Activated T-helper 1 cell treated with anti-CD3 and anti-CD28 coated beads, Interleukin-12 subunit alpha, Interleukin-12 subunit beta, Interleukin-2, Interleukin-4 antibody, amounts not matched to agents 30 ng/mL and 10 ng/mL and 1 ng/mL, durations not matched to agents 14 hours and 24 hours and 36 hours (primary cell): ENCODE data around the gene CTU2. TPM values are rescaled to one million over a fixed set of nuclear protein-coding genes. Genes with fewer than 3 reads are reported as not detected.

Source experiments
- DNase-seq: peaks from one replicate; pipeline ENCODE4 v3.0.0; 2021; ENCODE audit warnings: low spot score
- H3K27ac Mint-ChIP-seq: one replicate; pipeline ENCODE4 v1.8.0; 2021; ENCODE audit warnings: mild to moderate bottlenecking, mixed read lengths
- H3K27me3 Mint-ChIP-seq: one replicate; pipeline ENCODE4 v1.8.0; 2022; ENCODE audit warnings: mild to moderate bottlenecking, moderate library complexity, mixed read lengths; ENCODE audit not compliant: insufficient read depth
- H3K36me3 Mint-ChIP-seq: one replicate; pipeline ENCODE4 v1.8.0; 2021; ENCODE audit warnings: low read depth, mixed read lengths
- H3K4me1 Mint-ChIP-seq: one replicate; pipeline ENCODE4 v1.8.0; 2021; ENCODE audit warnings: low read depth, mixed read lengths
- H3K4me3 Mint-ChIP-seq: one replicate; pipeline ENCODE4 v1.8.0; 2021; ENCODE audit warnings: mild to moderate bottlenecking, moderate library complexity, mixed read lengths
- H3K9me3 Mint-ChIP-seq: one replicate; pipeline ENCODE4 v1.8.0; 2021; ENCODE audit warnings: mixed read lengths
- intact Hi-C: fragments of 100-400 bp; cut with micrococcal nuclease; formaldehyde crosslinking; loops from one replicate; pipeline ENCODE4 v1.15.1; 2024
- total RNA-seq: library from RNA; stranded (reverse); gene quantifications from 2 replicates; pipeline ENCODE4 v1.2.3, GENCODE V29; 2022

CTU2 gene
- total RNA-seq, 1 donor from 2014 or later, result 74.7 TPM

- H3K4me3 Mint-ChIP-seq, result peak overlapping the region; percentile 80
- intact Hi-C loops, result loop anchor here (1.0 kb wide), 3 partner anchors 15 to 35 kb away; partner anchors contain the start of genes CYBA and MVD
- peaks cover 3% of the 10 kb centered on the region for H3K27me3 Mint-ChIP-seq
- H3K9me3 Mint-ChIP-seq, result no peaks in the 10 kb centered on the region
- no peak for DNase-seq
- H3K36me3 Mint-ChIP-seq, result peaks cover 1% of the 10 kb centered on the region
- no peak overlapping the region for H3K27ac Mint-ChIP-seq
- peaks cover 46% of the 10 kb centered on the region for H3K4me1 Mint-ChIP-seq
Measured at GRCh38 chr16:88686062-88686438, 20.3 kb upstream of the CTU2 start.

GRCh38 chr16:88686439-88687253 is 19.7 kb upstream of the CTU2 start, which contains the start of gene SNAI3:
SNAI3 (minus strand) TSS chr16:88686507; CDS start chr16:88686406, 101 bp downstream.
- intact Hi-C loops, result loop anchor here (1.0 kb wide), 3 partner anchors 15 to 35 kb away; partner anchors contain the start of genes CYBA and MVD
- peaks cover 46% of the 10 kb centered on the region for H3K4me1 Mint-ChIP-seq
- no peak within 1 kb of the TSS for H3K27ac Mint-ChIP-seq
- peaks cover 3% of the 10 kb centered on the region for H3K27me3 Mint-ChIP-seq
- H3K36me3 Mint-ChIP-seq, result peaks cover 1% of the 10 kb centered on the region
- H3K4me3 Mint-ChIP-seq, result peak within 1 kb of the TSS; percentile 80
- no peaks in the 10 kb centered on the region for H3K9me3 Mint-ChIP-seq
- DNase-seq, result peak; percentile 87

- intact Hi-C loops, result no loop called here
- peaks cover 3% of the 10 kb centered on the region for H3K27me3 Mint-ChIP-seq
- DNase-seq, result no peak
- peaks cover 46% of the 10 kb centered on the region for H3K4me1 Mint-ChIP-seq
- peaks cover 1% of the 10 kb centered on the region for H3K36me3 Mint-ChIP-seq
- no peaks in the 10 kb centered on the region for H3K9me3 Mint-ChIP-seq
- H3K27ac Mint-ChIP-seq, result no peak overlapping the region
- no peak overlapping the region for H3K4me3 Mint-ChIP-seq
Measured at GRCh38 chr16:88687254-88687576, 19.1 kb upstream of the CTU2 start.

GRCh38 chr16:88687676-88688012 is 18.7 kb upstream of the CTU2 start:
- no peak for DNase-seq
- peaks cover 46% of the 10 kb centered on the region for H3K4me1 Mint-ChIP-seq
- no peak overlapping the region for H3K27ac Mint-ChIP-seq
- H3K4me3 Mint-ChIP-seq, result no peak overlapping the region
- intact Hi-C loops, result no loop called here
- H3K36me3 Mint-ChIP-seq, result peaks cover 1% of the 10 kb centered on the region
- H3K9me3 Mint-ChIP-seq, result no peaks in the 10 kb centered on the region
- peaks cover 3% of the 10 kb centered on the region for H3K27me3 Mint-ChIP-seq

- peaks cover 1% of the 10 kb centered on the region for H3K36me3 Mint-ChIP-seq
- H3K9me3 Mint-ChIP-seq, result no peaks in the 10 kb centered on the region
- DNase-seq, result no peak
- intact Hi-C loops, result no loop called here
- peaks cover 50% of the 10 kb centered on the region for H3K4me1 Mint-ChIP-seq
- no peak overlapping the region for H3K27ac Mint-ChIP-seq
- H3K4me3 Mint-ChIP-seq, result no peak overlapping the region
- peaks cover 3% of the 10 kb centered on the region for H3K27me3 Mint-ChIP-seq
Measured at GRCh38 chr16:88688013-88688778, 18.1 kb upstream of the CTU2 start.

- peaks cover 2% of the 10 kb centered on the region for H3K36me3 Mint-ChIP-seq
- peak overlapping the region; percentile 46 for H3K4me3 Mint-ChIP-seq
- no peaks in the 10 kb centered on the region for H3K9me3 Mint-ChIP-seq
- peak overlapping the region; percentile 72 for H3K27ac Mint-ChIP-seq
- intact Hi-C loops, result no loop called here
- no peak for DNase-seq
- peaks cover 38% of the 10 kb centered on the region for H3K4me1 Mint-ChIP-seq
- no peaks in the 10 kb centered on the region for H3K27me3 Mint-ChIP-seq
Measured at GRCh38 chr16:88690341-88691128, 15.8 kb upstream of the CTU2 start.

- no peaks in the 10 kb centered on the region for H3K27me3 Mint-ChIP-seq
- no peak for DNase-seq
- peak overlapping the region; percentile 72 for H3K27ac Mint-ChIP-seq
- intact Hi-C loops, result no loop called here
- no peaks in the 10 kb centered on the region for H3K9me3 Mint-ChIP-seq
- peaks cover 2% of the 10 kb centered on the region for H3K36me3 Mint-ChIP-seq
- peaks cover 38% of the 10 kb centered on the region for H3K4me1 Mint-ChIP-seq
- peak overlapping the region; percentile 46 for H3K4me3 Mint-ChIP-seq
Measured at GRCh38 chr16:88691129-88691813, 15.0 kb upstream of the CTU2 start.

GRCh38 chr16:88691924-88692560 is 14.3 kb upstream of the CTU2 start:
- peak overlapping the region; percentile 15 for H3K4me3 Mint-ChIP-seq
- intact Hi-C loops, result no loop called here
- peaks cover 38% of the 10 kb centered on the region for H3K4me1 Mint-ChIP-seq
- H3K36me3 Mint-ChIP-seq, result peaks cover 3% of the 10 kb centered on the region
- peak; percentile 51 for DNase-seq
- no peaks in the 10 kb centered on the region for H3K9me3 Mint-ChIP-seq
- H3K27me3 Mint-ChIP-seq, result no peaks in the 10 kb centered on the region
- H3K27ac Mint-ChIP-seq, result peak overlapping the region; percentile 80

GRCh38 chr16:88692861-88693260 is 13.4 kb upstream of the CTU2 start:
- intact Hi-C loops, result no loop called here
- H3K4me1 Mint-ChIP-seq, result peaks cover 35% of the 10 kb centered on the region
- peaks cover 7% of the 10 kb centered on the region for H3K36me3 Mint-ChIP-seq
- no peak for DNase-seq
- H3K27ac Mint-ChIP-seq, result no peak overlapping the region
- H3K27me3 Mint-ChIP-seq, result no peaks in the 10 kb centered on the region
- H3K4me3 Mint-ChIP-seq, result no peak overlapping the region
- H3K9me3 Mint-ChIP-seq, result no peaks in the 10 kb centered on the region

GRCh38 chr16:88693420-88694177 is 12.7 kb upstream of the CTU2 start:
- H3K36me3 Mint-ChIP-seq, result peaks cover 10% of the 10 kb centered on the region
- intact Hi-C loops, result no loop called here
- DNase-seq, result no peak
- H3K4me3 Mint-ChIP-seq, result no peak overlapping the region
- no peak overlapping the region for H3K27ac Mint-ChIP-seq
- peaks cover 32% of the 10 kb centered on the region for H3K4me1 Mint-ChIP-seq
- no peaks in the 10 kb centered on the region for H3K27me3 Mint-ChIP-seq
- no peaks in the 10 kb centered on the region for H3K9me3 Mint-ChIP-seq

- Mint-ChIP-seq H3K4me3 (no peak overlapping the region), H3K4me1 (peaks cover 33% of the 10 kb centered on the region), H3K27ac (no peak overlapping the region), H3K36me3 (peaks cover 10% of the 10 kb centered on the region), H3K9me3 (no peaks in the 10 kb centered on the region), H3K27me3 (no peaks in the 10 kb centered on the region)
- intact Hi-C loops, result no loop called here
- no peak for DNase-seq
Measured at GRCh38 chr16:88694221-88695087, 11.8 kb upstream of the CTU2 start.
